HG02759 (cell line): Measurements from ENCODE around the gene EYS.
"Not testable (repeated sequence)": the region's sequence is repeated elsewhere in the genome, so short reads cannot be mapped to it uniquely, and the experiment has no call there.

Experiments used
- ATAC-seq: cut with Tn5 transposase; IDR thresholded peaks from one replicate; pipeline ENCODE4 v1.9.1; 2021; ENCODE audit warnings: mild to moderate bottlenecking, moderate library complexity; ENCODE audit not compliant: unreplicated experiment

Gene EYS

GRCh38 chr6:65113581-65113980 lies 593.4 kb downstream of the EYS start:
- ATAC-seq, result no peak

GRCh38 chr6:65112435-65112834 lies 594.6 kb downstream of the EYS start:
- no peak for ATAC-seq

DNA sequence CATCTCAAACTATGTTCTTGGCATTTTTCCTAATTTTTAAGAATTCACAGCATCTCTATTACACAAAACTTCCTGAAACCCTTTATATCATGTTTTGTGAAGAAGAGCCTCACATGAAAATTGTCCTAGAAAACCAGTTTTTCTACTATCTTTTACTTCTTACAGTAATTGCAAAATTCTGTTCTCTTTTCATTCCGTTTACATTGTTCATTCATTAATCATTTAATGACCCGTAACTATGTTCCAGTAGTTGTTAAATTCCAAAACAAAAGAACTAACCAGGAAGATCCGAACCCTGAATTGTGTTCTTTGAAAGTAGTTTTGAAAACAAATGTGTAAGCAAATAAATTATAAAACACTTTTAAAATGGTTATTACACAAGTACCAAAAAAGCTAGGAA lies 597.0 kb downstream of the EYS start:
- no peak for ATAC-seq

DNA sequence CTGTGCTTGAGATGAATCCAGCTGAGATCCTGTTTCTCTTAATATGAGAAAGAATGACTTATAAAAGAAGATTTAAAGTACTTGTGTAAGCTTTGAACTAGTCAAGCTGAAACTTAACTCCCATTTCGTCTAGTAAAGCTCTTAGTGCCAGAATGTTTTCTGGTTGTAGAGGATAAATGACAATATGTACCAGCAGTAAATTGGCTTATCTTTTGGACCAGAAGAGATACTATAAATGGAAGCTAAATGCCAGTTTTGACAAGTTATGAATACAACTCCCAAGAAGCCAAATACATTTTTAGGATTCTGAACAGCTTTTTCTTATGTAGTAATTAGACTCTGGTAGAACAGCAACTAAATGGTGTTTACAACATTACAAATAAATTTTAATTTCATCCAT lies 608.7 kb downstream of the EYS start:
- no peak for ATAC-seq

GRCh38 chr6:65091561-65091960 lies 615.5 kb downstream of the EYS start:
- ATAC-seq, result no peak

DNA sequence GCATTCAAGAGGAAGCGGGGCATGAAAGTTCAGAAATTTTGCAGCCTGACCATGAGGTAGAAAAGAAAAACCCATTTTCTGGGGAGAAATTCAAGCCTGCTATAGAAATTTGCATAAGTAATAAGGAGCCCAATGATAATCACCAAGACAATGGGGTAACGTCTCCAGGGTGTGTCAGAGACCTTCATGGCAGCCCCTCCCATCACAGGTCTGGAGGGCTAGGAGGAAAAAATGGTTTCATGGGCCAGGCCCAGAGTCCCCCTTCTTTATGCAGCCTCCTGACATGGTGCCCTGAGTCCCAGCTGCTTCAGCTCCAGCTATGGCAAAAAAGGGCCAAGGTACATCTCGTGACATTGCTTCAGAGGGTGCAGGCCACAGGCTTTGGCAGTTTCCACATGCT lies 618.5 kb downstream of the EYS start:
- no peak for ATAC-seq

DNA sequence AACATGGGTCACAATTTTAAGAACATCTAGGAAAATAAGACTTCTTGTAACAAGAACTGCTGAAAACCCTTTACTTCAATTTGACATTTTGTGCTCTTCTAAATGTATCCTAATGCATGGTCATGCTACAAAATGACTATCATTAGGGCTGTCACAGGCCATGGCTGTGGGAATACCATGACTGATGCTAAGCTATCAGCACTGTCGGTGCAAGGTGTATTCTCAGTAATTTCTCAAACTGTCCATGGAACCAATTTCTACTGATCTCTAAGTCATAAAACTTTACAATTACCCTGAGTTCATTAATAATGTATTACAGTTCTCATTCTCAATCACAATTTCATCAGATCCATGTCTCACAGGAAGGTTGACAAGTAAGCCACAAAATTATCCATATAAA lies 625.3 kb downstream of the EYS start:
- no peak for ATAC-seq

DNA sequence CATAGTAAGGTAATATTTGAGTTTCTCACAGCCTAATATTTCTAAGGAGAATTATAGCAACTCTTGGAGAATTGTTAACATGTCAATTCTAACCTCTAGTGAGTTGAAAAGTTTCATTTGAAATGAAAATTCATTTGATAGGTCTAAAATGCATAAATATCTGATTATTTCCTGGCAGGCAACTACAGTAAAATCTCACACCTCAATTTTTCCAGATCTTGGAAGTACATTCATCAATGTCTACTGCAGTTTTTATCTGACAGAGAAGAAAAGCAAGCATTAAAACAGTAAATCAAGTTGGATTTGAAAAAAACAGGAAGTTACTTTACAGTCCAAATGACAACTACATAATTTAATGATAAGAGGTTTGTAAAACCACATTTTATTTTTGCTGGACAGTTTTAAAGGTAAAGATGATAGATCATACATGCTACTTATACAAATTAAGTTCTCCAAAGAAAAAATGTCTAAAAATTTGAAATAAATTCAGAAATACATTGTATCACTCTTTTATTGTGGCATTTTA lies 631.3 kb downstream of the EYS start:
- ATAC-seq, result no peak

DNA sequence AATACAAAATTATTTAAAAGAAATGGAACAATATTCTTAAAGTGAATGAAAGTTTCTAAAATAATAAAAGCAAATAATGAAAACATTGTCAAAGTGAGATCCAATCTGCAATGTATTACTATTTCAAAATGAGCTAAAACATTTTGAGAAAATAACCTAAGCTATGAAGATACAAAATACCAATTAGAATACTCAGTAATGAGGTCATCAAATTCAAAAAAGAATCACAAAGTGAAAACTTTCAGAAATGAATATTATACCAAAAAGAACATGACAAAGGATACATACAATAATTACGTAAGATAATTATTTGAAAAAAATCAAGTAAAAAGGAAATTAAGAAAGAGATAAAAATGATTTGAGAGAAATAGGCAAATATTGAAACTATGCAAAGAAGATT lies 634.5 kb downstream of the EYS start:
- ATAC-seq, result no peak

DNA sequence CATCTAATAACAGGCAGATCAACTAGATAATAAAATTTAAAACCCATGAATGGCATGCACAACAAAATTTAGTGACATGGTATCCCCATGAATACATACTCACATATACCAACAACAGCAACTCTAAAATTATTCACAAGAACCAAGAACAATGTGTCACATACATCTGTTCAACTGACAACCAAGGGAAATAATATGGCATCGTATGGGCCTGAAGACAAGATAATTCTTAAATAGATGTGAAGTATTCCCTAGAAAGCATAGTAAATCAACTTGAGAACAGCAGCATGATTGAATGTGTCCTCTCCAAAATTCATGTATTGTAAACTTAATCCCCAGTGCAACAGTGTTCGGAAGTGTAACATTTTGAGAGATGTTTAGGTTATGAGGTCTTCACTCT lies 635.5 kb downstream of the EYS start:
- ATAC-seq, result no peak

- no peak for ATAC-seq
These were observed 642.2 kb downstream of the EYS start for GRCh38 chr6:65064844-65065243.

DNA sequence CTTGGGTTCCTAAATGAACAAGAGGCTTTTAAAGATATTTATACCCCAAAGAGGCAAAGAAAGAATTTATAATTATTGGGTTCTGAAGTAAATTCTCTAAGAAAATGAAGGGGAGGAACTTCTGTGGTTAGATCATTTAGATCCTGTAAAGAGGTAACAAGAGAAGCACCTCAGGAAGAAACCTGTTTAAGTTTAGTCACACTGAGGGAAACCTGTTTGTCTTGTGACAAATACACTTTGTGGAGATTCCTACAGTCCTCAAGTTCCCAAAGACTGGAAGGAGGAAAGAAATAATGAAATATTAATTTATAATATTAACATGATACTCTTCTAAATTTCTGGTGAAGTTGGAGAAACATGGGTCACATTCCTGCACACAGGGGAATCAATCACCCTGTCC lies 647.5 kb downstream of the EYS start:
- ATAC-seq, result no peak

GRCh38 chr6:65055545-65055944 lies 651.5 kb downstream of the EYS start:
- ATAC-seq, result no peak

GRCh38 chr6:65052626-65053025 lies 654.4 kb downstream of the EYS start:
- ATAC-seq, result no peak

DNA sequence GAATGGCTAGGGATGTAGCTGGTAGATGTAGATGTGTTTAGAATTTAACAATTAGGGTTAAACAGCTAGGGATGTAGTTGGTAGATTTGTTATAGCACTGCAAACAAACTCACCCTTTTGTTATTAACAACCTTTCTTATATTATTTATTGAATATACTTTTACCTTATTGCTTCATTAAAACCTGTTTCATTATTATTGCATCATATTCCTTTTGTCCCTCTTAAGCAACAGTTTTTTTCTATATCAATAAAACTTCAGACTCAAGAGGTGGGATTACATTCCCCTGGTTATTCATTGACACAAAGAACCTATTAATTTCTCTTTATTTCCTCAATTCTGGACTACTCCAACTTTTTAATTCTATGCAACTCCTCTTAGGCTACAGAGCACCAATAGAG lies 661.2 kb downstream of the EYS start:
- no peak for ATAC-seq

- ATAC-seq, result no peak
These were observed 693.0 kb downstream of the EYS start for GRCh38 chr6:65014006-65014405.

DNA sequence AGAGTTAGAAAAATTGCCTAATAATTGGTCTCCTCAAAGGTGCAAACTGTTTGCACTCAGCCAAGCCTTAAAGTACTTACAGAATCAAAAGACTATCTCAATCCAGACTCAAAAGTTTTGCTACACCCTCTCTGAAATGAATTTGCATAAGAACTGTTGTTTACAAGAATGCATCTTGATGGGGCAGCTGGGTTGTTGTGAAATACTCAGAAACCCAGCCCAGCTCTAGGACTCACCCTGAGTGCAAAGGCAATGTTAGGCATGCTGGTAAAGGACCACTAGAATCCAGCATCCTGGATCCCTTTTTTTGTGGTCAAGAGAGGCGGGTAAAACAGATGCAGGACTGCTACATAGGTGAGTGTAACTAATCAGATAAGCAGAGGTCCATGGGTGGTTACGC lies 700.2 kb downstream of the EYS start:
- no peak for ATAC-seq

DNA sequence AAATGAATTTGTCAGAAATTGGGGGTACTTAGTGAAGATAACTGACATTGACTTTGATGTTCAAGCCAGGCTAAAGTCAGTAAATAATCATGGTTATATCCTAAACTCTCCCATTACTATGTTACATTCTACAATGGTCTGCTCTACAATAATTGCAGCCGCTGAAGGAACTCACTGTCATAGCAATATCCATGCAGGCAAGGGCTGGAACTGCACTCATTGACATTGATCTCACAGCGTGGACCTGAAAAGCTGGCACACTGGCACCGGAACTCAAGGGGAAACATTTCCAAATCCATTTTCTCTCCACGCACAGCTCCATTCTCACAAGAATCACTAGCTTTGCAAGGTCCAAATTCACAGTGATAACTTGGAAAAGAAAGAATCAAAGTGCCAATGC lies 702.7 kb downstream of the EYS start:
- no peak for ATAC-seq

GRCh38 chr6:65002882-65003281 lies 704.1 kb downstream of the EYS start:
- not testable (repeated sequence) for ATAC-seq

GRCh38 chr6:65000815-65001214 lies 706.2 kb downstream of the EYS start:
- ATAC-seq, result no peak

GRCh38 chr6:64998204-64998603 lies 708.8 kb downstream of the EYS start:
- ATAC-seq, result no peak

DNA sequence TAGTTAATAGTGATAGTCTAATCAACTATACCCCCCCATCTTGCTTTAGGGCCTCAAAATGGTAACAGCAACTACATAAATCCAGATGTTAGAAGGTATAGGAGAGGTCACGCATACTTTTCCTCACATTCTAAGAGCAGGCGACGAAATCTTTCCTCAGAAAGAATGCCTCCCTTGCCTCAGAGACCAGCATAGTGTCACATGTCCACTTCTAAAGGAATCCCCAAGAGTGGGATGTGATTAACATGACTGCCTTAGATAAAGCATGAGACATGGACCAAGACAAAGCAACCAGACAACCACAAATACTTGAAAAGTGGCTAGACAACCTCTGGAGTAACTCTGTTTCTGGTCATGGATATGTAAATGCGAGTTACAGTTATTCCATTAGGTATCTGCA lies 710.7 kb downstream of the EYS start:
- ATAC-seq, result no peak

DNA sequence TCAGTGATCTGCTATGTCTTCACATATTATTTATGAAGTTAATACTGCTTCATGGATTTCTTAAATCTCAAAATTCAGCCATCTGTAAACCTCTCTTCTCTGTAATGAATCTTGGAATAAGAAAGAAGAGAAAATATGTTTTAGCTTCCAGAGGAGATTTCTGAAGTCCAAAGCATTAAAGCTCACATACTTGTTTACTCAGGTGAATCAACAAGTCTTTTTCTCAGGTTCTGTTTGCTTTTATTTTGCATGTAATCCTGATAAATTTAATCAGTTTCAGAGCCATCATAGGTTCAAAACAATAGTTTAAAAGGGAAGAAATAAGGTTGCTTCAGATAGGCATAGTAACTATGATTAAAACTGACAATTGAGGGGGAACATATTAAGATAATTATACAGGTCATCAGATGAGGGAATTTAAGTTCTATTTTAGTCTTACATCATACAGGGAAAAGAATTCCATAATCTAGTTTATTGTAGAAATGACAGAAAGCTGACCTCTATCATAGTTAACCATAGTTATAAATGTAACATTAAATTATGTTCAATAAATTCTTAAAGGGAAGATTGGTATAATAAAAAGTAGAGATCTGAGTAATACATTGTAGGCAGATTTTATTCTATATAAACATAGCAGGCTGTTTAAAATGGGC lies 716.2 kb downstream of the EYS start:
- ATAC-seq, result no peak
